Tibial artery (tissue), 4 donors: ENCODE measurements around the gene AHRR.

Source experiments
- DNase-seq, 2 donors: peaks; one replicate each; pipeline ENCODE4 v3.0.0-alpha.2; 2019
- H3K27ac ChIP-seq, 2 donors: fragments of 200-600 bp; sonication (generic) in 1 of 2; 1 replicate in 1 of 2; 2 replicates in 1 of 2; pipeline ENCODE4 v1.5.1; 2018 to 2019; ENCODE audit warnings: mild to moderate bottlenecking in 1 of 2
- H3K27me3 ChIP-seq, 2 donors: fragments of 200-600 bp; sonication (generic) in 1 of 2; one replicate each; pipeline versions ENCODE4 v1.5.1 to v1.6.0; 2016 to 2019
- H3K36me3 ChIP-seq, 3 donors: fragments of 200-600 bp; sonication (generic) in 2 of 3; one replicate each; pipeline ENCODE4 v1.5.1; 2016 to 2019; ENCODE audit warnings: mild to moderate bottlenecking in 2 of 3
- H3K4me1 ChIP-seq, 4 donors: fragments of 200-600 bp; sonication (generic) in 2 of 4; 1 replicate in 3 of 4; 2 replicates in 1 of 4; pipeline ENCODE4 v1.5.1; 2016 to 2019
- H3K4me3 ChIP-seq, 2 donors: fragments of 200-600 bp; sonication (generic) in 1 of 2; 1 replicate in 1 of 2; 2 replicates in 1 of 2; pipeline ENCODE4 v1.5.1; 2018 to 2019; ENCODE audit warnings: mild to moderate bottlenecking in 2 of 2
- H3K9me3 ChIP-seq, 3 donors: fragments of 200-600 bp; sonication (generic) in 1 of 3; one replicate each; pipeline ENCODE4 v1.5.1; 2016 to 2019
- intact Hi-C: fragments of 100-400 bp; cut with DNase I; formaldehyde crosslinking; loops from one replicate; pipeline ENCODE4 v1.15.0; 2023; ENCODE audit warnings: low total_unique reads
- TF ChIP-seq, protein P1 (sequence below), 2 experiments: fragments of 200-600 bp in 1 of 2; fragments of 450-650 bp in 1 of 2; IDR thresholded peaks; one replicate each; pipeline ENCODE4 v1.5.1; 2017 to 2019; ENCODE audit warnings: antibody characterized with exemption in 2 of 2, mild to moderate bottlenecking in 1 of 2, moderate library complexity in 1 of 2

The AHRR gene

GRCh38 chr5:463952-464351, 142.4 kb downstream of the AHRR start:
- peak in 1 of 2 donors; percentile 4 for DNase-seq
- Histone ChIP-seq H3K36me3 (peaks cover 48 to 87% (median 67%) of the 10 kb centered on the region in 3 donors), H3K9me3 (no peaks in the 10 kb centered on the region)

DNA sequence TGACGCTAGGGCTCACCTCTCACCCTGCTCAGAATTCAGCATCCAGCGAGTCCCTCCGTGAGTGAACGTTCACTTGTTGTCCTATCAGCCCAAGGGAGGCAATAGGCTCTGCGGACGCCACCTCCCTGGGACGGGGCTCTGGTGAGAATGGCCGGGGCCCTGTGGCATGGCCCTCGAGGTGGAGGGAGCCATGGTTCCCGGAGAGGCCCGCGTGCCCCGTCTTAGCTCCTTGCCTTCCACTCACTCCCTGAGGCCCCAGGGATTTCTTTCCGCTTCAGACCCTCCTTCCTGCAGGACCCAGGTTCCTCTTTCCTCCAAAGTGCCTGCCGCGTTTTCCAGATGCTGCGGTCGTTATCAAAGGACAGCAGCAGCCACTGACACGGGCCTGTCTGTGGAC, 142.9 kb downstream of the AHRR start:
- Histone ChIP-seq H3K27me3 (no peaks in the 10 kb centered on the region), H3K27ac (no peak overlapping the region), H3K9me3 (no peaks in the 10 kb centered on the region), H3K36me3 (peaks cover 46 to 88% (median 69%) of the 10 kb centered on the region in 3 donors), H3K4me1 (no peaks in the 10 kb centered on the region), H3K4me3 (no peak overlapping the region)
- TF ChIP-seq, protein P1, sequence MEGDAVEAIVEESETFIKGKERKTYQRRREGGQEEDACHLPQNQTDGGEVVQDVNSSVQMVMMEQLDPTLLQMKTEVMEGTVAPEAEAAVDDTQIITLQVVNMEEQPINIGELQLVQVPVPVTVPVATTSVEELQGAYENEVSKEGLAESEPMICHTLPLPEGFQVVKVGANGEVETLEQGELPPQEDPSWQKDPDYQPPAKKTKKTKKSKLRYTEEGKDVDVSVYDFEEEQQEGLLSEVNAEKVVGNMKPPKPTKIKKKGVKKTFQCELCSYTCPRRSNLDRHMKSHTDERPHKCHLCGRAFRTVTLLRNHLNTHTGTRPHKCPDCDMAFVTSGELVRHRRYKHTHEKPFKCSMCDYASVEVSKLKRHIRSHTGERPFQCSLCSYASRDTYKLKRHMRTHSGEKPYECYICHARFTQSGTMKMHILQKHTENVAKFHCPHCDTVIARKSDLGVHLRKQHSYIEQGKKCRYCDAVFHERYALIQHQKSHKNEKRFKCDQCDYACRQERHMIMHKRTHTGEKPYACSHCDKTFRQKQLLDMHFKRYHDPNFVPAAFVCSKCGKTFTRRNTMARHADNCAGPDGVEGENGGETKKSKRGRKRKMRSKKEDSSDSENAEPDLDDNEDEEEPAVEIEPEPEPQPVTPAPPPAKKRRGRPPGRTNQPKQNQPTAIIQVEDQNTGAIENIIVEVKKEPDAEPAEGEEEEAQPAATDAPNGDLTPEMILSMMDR (IDR thresholded peaks at IDR 0.05), result no peak
- intact Hi-C loops, result no loop called here
- DNase-seq, result peak in 1 of 2 donors; percentile 8

More at GRCh38 chr5:463952-464351, 142.4 kb downstream of the AHRR start:
- no peaks in the 10 kb centered on the region for H3K4me1 ChIP-seq
- H3K27me3 ChIP-seq, result no peaks in the 10 kb centered on the region
- intact Hi-C loops, result no loop called here
- H3K27ac ChIP-seq, result no peak overlapping the region
- no peak overlapping the region for H3K4me3 ChIP-seq
- TF ChIP-seq, protein P1 (IDR thresholded peaks at IDR 0.05), result no peak

DNA sequence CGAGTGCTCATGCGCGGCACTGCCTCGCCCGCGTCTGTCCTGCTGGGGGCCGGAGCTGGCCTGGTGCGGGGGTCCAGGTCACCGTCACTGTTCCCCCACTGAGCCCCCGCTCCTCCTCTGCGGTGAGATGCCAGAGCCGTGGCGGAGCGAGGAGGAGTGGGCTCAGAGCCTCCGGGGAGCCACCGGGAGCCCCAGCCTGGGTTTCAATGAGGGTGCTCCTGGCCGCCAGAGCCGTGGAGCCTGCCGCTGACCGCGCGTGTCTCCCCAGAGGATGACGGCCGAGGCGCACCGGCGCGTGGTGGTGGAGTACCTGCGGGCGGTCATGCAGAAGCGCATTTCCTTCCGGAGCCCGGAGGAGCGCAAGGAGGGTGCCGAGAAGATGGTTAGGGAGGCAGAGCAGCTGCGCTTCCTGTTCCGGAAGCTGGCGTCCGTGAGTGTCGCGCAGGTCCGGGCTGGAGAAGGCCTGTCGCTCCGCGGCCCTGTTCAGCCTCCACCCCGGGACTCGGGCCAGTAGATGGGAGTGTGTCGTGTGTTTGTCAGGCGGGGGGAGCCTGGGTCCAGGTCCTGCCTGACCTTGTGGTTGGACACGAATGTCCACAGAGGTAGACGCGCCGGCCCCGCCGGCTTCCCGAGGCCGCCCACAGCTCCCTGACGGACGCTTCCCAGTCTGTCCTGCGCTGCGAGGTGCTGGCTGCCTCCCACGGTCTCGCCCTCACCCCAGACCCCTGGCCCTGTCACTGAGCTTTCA, 143.5 kb downstream of the AHRR start:
- Histone ChIP-seq H3K27me3 (no peaks in the 10 kb centered on the region), H3K36me3 (peaks cover 40 to 88% (median 63%) of the 10 kb centered on the region in 3 donors), H3K4me1 (no peaks in the 10 kb centered on the region), H3K9me3 (no peaks in the 10 kb centered on the region), H3K27ac (no peak overlapping the region), H3K4me3 (no peak overlapping the region)
- intact Hi-C loops, result no loop called here
- TF ChIP-seq, protein P1 (IDR thresholded peaks at IDR 0.05), result no peak
- DNase-seq, result peak; percentile 11 to 57

DNA sequence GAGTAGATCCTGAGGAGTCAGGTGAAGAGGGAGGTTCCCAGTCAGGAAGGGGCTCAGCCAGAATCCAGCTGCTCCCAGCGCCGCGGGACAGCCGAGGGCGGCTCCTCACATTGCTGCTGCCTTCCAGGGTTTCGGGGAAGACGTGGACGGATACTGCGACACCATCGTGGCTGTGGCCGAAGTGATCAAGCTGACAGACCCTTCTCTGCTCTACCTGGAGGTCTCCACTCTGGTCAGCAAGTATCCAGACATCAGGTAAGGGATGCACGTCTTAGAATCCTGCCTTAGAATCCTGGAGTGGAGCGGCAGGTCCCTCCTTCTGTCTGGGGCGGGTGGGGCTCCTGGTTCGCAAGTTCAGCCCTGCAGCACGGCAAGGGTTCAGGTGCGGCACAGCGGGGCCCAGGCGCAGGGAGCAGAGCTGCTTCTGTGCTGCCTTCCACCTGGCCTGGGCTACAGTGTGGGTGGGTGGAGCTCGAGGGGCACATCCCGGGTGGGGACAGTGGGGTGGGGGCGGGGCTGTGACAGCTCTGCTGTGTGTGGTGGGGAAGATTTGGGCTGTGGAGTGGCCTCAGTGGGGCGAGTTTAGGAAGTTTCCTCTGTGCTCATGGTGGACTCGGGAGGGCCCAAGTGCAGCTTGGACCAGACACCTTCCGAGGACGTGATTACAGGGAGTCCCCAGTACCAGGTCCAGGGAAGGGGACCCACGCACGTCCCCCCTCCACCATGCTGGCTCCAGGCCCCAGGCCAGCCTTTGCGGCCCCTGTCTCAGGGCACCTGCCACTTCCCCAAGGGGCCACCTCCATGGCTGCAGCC, 144.3 kb downstream of the AHRR start:
- H3K4me3 ChIP-seq, result no peak overlapping the region
- TF ChIP-seq, protein P1 (IDR thresholded peaks at IDR 0.05), result no peak
- H3K9me3 ChIP-seq, result no peaks in the 10 kb centered on the region
- no peaks in the 10 kb centered on the region for H3K27me3 ChIP-seq
- peak; percentile 7 to 53 for DNase-seq
- no peak overlapping the region for H3K27ac ChIP-seq
- peaks cover 0 to under 1% (median 0%) of the 10 kb centered on the region in 4 donors for H3K4me1 ChIP-seq
- peaks cover 34 to 82% (median 58%) of the 10 kb centered on the region in 3 donors for H3K36me3 ChIP-seq
- intact Hi-C loops, result no loop called here

DNA sequence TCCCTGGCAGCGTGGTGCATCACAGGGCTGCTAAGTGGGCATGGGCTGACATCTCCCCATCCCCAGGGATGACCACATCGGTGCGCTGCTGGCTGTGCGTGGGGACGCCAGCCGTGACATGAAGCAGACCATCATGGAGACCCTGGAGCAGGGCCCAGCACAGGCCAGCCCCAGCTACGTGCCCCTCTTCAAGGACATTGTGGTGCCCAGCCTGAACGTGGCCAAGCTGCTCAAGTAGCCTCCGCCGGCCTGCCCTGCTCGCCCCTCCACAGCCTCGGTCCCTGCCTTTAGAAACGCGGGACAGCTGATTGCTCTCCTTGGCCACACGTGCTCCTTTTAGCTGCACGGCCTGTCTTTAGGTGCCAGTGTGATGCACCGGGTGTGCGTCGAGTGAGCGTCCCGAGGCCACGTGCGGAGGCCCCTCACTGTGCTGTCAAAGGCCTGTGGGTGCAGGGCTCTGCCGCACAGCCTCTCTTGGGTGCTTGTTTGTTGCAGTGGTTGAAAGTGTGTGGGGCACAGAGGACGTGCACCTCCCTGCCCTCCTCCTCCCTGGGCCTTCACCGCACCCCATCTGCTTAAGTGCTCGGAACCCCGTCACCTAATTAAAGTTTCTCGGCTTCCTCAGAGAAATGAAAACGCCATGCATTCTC, 145.3 kb downstream of the AHRR start:
- peaks cover 34 to 76% (median 56%) of the 10 kb centered on the region in 3 donors for H3K36me3 ChIP-seq
- DNase-seq, result peak; percentile 13 to 56
- no peaks in the 10 kb centered on the region for H3K27me3 ChIP-seq
- H3K4me1 ChIP-seq, result peaks cover 0 to 11% (median 5%) of the 10 kb centered on the region in 4 donors
- H3K27ac ChIP-seq, result no peak overlapping the region
- H3K4me3 ChIP-seq, result no peak overlapping the region
- intact Hi-C loops, result no loop called here
- TF ChIP-seq, protein P1 (IDR thresholded peaks at IDR 0.05), result no peak
- no peaks in the 10 kb centered on the region for H3K9me3 ChIP-seq
